ENCODE data around the gene KRT12.

The KRT12 gene

DNA sequence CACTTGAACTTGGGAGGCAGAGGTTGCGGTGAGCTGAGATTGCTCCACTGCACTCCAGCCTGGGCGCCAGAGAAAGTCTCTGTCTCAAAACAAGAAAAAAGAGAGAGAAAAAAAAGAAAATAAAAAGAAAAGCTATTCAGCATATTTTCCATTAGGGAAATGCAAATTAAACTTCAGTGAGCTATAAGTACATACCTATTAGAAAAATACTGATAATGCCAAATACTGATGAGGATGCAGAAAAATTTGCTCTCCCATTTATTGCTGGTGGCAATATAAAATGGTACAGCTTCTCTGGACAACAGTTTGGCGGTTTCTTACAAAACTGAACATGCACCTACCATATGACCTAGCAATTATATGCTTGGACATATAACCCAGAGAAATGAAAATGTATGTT is 54.4 kb downstream of the KRT12 start:
- DNase-seq = no peak
